Right ventricle myocardium superior (tissue), 1 donor: ENCODE data around the gene AGFG2. TPM values are rescaled to one million over a fixed set of nuclear protein-coding genes. Genes with fewer than 3 reads are reported as not detected.

Source experiments
- ATAC-seq: fragments of 200-7000 bp; cut with Tn5 transposase; one replicate; pipeline ENCODE4 v1.9.1; 2020; ENCODE audit warnings: mild to moderate bottlenecking; ENCODE audit not compliant: poor library complexity
- DNase-seq: peaks from one replicate; pipeline ENCODE4 v3.0.0-alpha.2; 2020
- intact Hi-C: fragments of 100-400 bp; cut with DNase I; formaldehyde crosslinking; loops from one replicate; pipeline ENCODE4 v1.11.2; 2022
- total RNA-seq: library from RNA; stranded (reverse); fragmentation: NEBNext Ultra II Directional; extraction: Animal tissue kit (Norgen Biotek cat#: 25700); gene quantifications from one replicate; pipeline ENCODE4 v1.2.1, GENCODE V29; 2021
- donor health status: DM: no; HTN: yes; CAD: no; lungs with severe emphysema.

AGFG2 gene
- total RNA-seq, 1 donor from 2014 or later, result 19.8 TPM

DNA sequence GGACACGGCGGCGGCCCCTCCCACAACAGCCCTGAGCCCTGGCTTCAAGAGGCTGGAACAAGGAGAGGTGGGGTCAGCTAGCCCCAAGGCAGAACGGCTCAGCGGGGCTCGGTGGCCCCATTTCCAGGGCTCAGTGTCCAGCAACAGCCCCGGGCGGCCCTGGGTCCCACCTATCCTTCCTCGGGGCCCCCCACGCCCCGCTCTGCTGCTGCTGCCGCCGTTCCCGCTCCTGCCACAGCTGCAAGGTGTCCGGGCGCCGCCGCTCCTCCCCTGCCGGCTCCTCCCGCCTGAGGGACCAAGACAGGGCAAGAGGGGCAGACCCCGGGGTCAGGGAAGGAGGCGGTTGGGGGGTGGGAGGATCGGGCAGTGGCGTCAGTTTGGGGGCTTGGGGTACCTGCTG is 38.1 kb downstream of the AGFG2 start:
- intact Hi-C loops, result no loop called here

DNA sequence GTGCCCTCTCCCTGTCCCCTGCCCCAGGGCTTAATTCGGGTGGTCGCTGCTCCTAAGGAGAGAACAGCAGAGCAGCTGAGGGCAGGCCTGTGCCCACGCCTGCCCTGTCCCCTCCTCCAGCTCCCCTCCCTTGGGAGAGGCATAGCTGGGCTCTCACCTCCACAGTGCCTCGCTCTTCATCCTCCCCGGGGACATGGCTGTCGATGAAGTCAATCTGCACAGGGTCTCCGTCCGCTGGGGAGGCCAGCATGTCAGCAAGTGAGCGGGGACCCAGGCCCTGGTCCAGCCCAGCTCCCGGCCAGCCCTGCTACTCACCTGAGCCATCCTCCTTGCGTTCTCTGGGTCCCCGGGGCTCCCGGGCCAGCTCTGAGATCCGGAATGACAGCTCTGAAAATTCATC is 38.5 kb downstream of the AGFG2 start:
- peak; percentile 35 for DNase-seq

More for the DNA sequence above, 38.1 kb downstream of the AGFG2 start:
- peak; percentile 35 for DNase-seq
- no peak for ATAC-seq

DNA sequence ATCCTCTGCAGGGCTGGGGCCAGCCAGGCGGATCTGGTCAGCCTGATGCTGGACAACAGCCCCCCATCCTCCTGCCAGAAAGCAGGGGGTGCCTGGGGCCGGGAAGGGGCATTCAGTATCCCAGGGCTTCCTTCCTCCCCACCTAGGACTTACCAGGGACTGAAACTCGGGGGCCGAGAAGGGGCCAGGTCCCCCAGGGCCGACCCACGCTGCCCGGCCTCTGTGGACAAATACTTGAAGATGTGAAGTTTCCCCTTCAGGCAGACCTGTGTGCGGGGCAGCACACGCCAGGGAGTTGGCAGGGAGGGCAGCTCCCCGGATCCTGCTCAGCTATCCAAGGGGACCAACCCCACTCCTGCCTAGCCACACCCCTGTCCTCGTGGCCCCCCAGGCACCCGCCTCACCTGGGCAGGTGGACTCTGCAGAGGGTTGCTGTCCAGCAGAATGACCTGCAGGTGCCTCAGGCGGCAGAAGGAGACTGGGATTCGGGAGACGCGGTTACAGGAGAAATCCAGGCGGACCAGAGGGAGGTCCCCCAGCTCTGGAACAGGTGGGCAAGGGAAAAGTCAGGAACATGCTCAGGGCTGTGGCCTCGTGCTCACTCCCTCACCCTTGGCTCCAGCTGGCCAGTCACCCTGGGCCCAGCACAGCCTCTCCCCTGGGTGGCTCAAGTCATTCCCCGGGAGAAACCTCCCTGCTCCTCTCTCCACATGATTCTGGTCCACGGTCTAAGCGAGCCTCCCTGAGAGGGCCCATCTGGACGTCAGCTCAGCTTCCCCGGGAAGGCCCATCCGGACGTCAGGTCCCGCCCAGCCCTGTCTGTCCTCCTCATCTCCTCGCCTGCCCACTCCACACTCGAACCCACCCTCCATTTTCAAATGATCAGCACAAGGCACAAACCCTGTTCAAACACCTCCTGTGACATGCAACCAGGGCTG is 39.5 kb downstream of the AGFG2 start:
- peak; percentile 33 for DNase-seq
- ATAC-seq, result no peak
- intact Hi-C loops, result no loop called here

More for the DNA sequence above, 38.5 kb downstream of the AGFG2 start:
- no peak for ATAC-seq
- intact Hi-C loops, result no loop called here

- ATAC-seq (no peak), DNase-seq (no peak)
- intact Hi-C loops, result no loop called here
Observed at GRCh38 chr7:100580466-100581283, 41.7 kb downstream of the AGFG2 start.

DNA sequence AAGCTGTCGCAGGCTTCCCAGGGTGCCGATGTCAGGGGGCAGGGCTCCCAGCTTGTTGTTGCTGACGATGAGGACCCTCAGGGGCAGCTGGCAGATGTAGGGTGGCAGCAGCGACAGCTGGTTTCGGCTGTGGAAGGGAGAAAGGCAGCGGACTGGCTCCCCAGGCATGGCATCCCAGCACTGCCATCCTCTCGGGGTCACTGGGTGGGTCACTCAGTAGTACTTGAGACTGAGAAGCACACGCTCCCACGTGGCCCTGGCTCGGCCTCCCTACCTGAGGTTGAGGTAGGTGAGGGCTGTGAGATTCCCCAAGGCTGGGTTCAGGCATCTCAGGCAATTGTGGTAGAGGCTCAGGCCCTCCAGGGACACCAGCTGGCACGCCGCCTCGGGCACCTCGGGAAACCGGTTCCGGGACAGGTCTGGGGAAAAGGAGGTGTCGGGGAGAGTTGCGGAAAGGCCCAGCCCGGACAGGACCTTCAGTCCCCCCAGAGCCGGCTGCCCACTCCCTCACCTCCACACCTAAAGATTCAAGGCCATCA is 43.1 kb downstream of the AGFG2 start:
- no peak for DNase-seq
- intact Hi-C loops, result no loop called here
- ATAC-seq, result no peak

DNA sequence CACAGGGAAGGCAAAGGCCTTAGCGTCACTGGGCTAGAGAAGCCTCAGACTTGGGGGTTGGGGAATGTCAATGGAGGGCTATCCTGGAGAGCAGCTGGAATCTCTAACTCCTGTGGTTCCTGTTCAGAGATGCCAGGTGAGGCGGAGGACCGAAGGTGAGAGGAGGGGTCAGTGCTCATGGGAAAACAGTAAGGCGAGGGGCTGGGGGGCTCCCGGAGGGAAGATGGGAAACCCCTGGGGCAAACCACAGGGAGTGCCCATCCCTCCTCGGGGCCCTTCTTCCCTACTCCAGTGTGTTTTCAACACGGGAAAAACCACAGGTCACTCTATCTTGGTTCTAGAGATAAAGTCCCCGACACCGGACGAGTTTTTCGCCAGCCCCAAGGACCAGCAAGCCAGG is 43.6 kb downstream of the AGFG2 start:
- no peak for DNase-seq
- no peak for ATAC-seq
- intact Hi-C loops, result no loop called here

GRCh38 chr7:100583132-100584053 is 44.4 kb downstream of the AGFG2 start:
- intact Hi-C loops, result no loop called here
- no peak for ATAC-seq
- peak; percentile 80 for DNase-seq

- DNase-seq (no peak), ATAC-seq (no peak)
- intact Hi-C loops, result no loop called here
Observed at GRCh38 chr7:100584054-100584682, 45.2 kb downstream of the AGFG2 start.

DNA sequence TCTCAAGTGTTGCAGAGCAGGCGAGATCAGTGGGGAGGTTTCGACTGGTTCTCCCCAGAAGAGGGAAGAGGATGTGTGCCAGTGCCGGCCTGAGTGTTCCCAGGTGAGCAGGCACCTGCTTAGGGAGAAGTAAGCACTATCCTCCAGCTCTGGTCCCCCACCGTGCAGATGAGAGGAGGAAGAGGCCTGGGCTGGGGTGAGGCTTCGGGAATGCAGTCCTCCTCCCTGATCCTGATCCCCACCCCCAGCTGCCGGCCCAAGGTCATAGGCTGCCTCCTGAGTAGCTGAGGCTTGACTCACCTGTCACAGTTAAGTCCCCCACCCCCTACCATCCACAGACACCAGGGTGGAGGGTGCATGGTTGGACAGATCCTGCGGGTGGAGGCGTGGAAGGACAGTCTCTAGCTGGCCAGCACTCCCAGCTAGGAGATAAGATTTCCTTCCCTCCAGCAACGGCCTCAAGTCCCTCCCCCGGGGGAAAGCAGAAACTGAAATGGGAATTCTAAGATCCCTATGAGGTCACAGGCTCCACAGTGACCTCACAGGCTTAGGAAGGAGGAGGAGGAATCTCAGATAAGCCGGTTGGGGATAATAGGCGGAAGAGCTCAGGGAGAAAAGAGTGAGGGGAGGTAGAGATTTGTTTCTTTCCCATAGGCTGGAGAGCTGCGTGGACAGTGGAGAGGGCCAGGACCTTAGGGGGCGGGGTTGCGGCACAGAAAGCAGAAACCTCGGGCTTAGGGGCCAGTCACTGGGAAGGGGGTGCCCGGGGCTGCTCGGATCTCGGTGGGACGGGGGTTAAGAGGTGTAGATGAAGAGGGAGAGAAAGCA is 45.9 kb downstream of the AGFG2 start:
- ATAC-seq, result peak; percentile 0

GRCh38 chr7:100585511-100586265 is 46.7 kb downstream of the AGFG2 start, which contains the start of gene LRCH4:
Gene LRCH4 (minus strand): TSS chr7:100586129. CDS start chr7:100586100, 29 bp downstream.
- DNase-seq (no peak), ATAC-seq (peak; percentile 28)
- intact Hi-C loops, result no loop called here

More for the DNA sequence above, 45.9 kb downstream of the AGFG2 start:
- DNase-seq, result peak; percentile 56
- intact Hi-C loops, result no loop called here

DNA sequence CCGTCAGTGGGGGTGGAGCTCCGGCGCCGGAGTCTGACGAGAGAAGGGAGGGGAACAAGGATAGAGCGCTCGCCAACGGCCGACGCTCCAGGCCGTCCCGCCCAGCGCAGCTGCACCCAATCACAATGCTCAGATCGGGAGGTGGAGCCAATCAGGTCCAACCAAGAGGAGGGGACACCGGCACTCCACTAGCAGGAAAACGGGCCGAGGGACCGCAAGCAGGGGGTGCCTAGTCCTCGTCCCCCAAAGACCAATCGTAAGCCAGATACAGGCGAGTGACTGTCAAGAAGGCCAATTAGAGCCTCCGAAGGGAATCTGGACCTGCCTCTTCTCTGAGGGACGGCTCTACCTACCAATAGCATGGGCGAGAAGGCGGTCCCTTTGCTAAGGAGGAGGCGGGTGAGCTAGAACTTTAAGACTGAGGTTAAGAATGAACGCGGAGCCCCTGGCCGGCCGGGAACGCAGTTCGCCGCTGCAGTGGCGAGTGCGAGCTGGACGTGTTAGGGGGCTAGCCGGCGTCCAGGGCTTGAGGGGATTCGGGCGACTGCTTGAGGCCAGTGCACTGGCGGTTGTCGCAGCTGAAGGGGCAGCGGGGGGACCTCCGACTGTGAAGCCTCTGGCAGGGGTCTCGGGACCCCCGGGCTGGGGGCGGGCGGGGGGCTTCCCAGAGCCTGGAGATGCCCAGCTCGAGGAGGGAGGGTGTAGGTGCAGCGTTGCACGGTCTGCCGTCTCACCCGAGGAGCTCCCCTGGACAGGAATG is 47.4 kb downstream of the AGFG2 start, which contains the start of gene FBXO24:
Gene FBXO24 (plus strand): TSS at position 63 of the 760 bp plus-strand sequence. CDS start 298 bp downstream, at position 361.
- peak; percentile 100 for DNase-seq
- peak; percentile 91 for ATAC-seq
- intact Hi-C loops, result no loop called here

- ATAC-seq (no peak), DNase-seq (no peak)
- intact Hi-C loops, result no loop called here
Observed at GRCh38 chr7:100588438-100588837, 49.4 kb downstream of the AGFG2 start.

- intact Hi-C loops, result no loop called here
- DNase-seq (no peak), ATAC-seq (no peak)
Observed at GRCh38 chr7:100589341-100589947, 50.4 kb downstream of the AGFG2 start.

GRCh38 chr7:100590077-100590737 is 51.2 kb downstream of the AGFG2 start:
- no peak for ATAC-seq
- DNase-seq, result peak; percentile 68

More at GRCh38 chr7:100590077-100590737, 51.2 kb downstream of the AGFG2 start:
- intact Hi-C loops, result no loop called here
